Endothelial cell of umbilical vein (primary cell): Measurements from ENCODE around the gene ABL1. TPM values are rescaled to one million over a fixed set of nuclear protein-coding genes. Genes with fewer than 3 reads are reported as not detected.

Source experiments
- BruUV-seq: library from RNA; stranded (reverse); fragments of 400-500 nt; replicated peaks from 2 replicates; lab custom pipeline; 2021; lab: Mats Ljungman, UMichigan
- CTCF ChIA-PET: fragments of 300-600, 350-600 bp; sonication (Branson Sonifier 250); formaldehyde crosslinking; loops from one replicate; lab custom pipeline; 2021; ENCODE audit warnings: antibody characterized with exemption, inconsistent platforms; lab: Charles Lee
- POLR2A ChIA-PET: fragments of 300-600, 350-600 bp; sonication (Branson Sonifier 250); formaldehyde crosslinking; loops from one replicate; lab custom pipeline; 2021; ENCODE audit warnings: antibody characterized with exemption, inconsistent platforms; lab: Charles Lee
- DNase-seq: peaks from one replicate; pipeline ENCODE4 v3.0.0-alpha.2; 2011; ENCODE audit warnings: low read depth, low spot score
- FAIRE-seq: peaks from 2 replicates; lab custom pipeline; 2011; peaks lifted over from hg19 to GRCh38; lab: Jason Lieb, UNC
- H2AFZ ChIP-seq: 2 replicates; pipeline ENCODE4 v1.6.0; 2012; ENCODE audit warnings: low read depth, low read length, control low read depth, inconsistent platforms
- H3K27ac ChIP-seq: 2 replicates; pipeline ENCODE4 v1.5.1; 2011; ENCODE audit warnings: low read depth, mild to moderate bottlenecking, control low read depth, low read length, moderate library complexity; ENCODE audit not compliant: insufficient read depth
- H3K27me3 ChIP-seq, 2 experiments: 2 replicates each; pipeline versions ENCODE4 v1.6.0 to v1.6.1; 2011; ENCODE audit warnings: low read length in 2 of 2, mixed read lengths in 1 of 2; ENCODE audit not compliant: control insufficient read depth in 2 of 2, insufficient read depth in 2 of 2
- H3K36me3 ChIP-seq, 2 experiments: 2 replicates in 1 of 2; 3 replicates in 1 of 2; pipeline ENCODE4 v1.5.1; 2011; ENCODE audit warnings: low read length in 2 of 2, mild to moderate bottlenecking in 1 of 2, moderate library complexity in 1 of 2; ENCODE audit not compliant: control insufficient read depth in 2 of 2, insufficient read depth in 2 of 2; ENCODE audit errors: extremely low read depth in 1 of 2
- H3K4me1 ChIP-seq: 3 replicates; pipeline ENCODE4 v1.5.1; 2011; ENCODE audit warnings: mild to moderate bottlenecking, low read length; ENCODE audit not compliant: control insufficient read depth, insufficient read depth; ENCODE audit errors: extremely low read depth
- H3K4me2 ChIP-seq: 2 replicates; pipeline ENCODE4 v1.6.1; 2011; ENCODE audit warnings: low read length, control low read depth, mixed read lengths; ENCODE audit not compliant: insufficient read depth
- H3K4me3 ChIP-seq, 3 experiments: fragments of 200-600 bp in 1 of 3; sonication (generic), shearing (Covaris generic) in 1 of 3; replicated peaks in 1 of 3; 2 replicates each; pipeline ENCODE4 v1.5.1; 2011 to 2016; ENCODE audit warnings: control low read depth in 3 of 3, low read length in 3 of 3, mild to moderate bottlenecking in 2 of 3, inconsistent platforms in 1 of 3, low read depth in 1 of 3, moderate library complexity in 1 of 3; ENCODE audit not compliant: insufficient read depth in 1 of 3
- H3K79me2 ChIP-seq: 2 replicates; pipeline ENCODE4 v1.6.0; 2012; ENCODE audit warnings: low read length, inconsistent platforms; ENCODE audit not compliant: control insufficient read depth, insufficient read depth
- H3K9ac ChIP-seq: replicated peaks from 2 replicates; pipeline ENCODE3; 2011; ENCODE audit warnings: low read length, control low read depth; ENCODE audit not compliant: insufficient read depth; ENCODE audit errors: extremely low read depth
- H3K9me1 ChIP-seq: replicated peaks from 3 replicates; pipeline ENCODE4 v1.6.0; 2011; ENCODE audit warnings: mild to moderate bottlenecking, low read length; ENCODE audit not compliant: control insufficient read depth, insufficient read depth; ENCODE audit errors: extremely low read depth
- H3K9me3 ChIP-seq: replicated peaks from 2 replicates; pipeline ENCODE4 v1.5.1; 2012; ENCODE audit warnings: low read length, inconsistent platforms; ENCODE audit not compliant: control insufficient read depth, insufficient read depth
- H4K20me1 ChIP-seq: replicated peaks from 2 replicates; pipeline ENCODE3; 2011; ENCODE audit warnings: mild to moderate bottlenecking, low read length; ENCODE audit not compliant: control insufficient read depth, insufficient read depth; ENCODE audit errors: extremely low read depth
- CTCF ChIP-seq, 2 donors: IDR thresholded peaks; 1 replicate in 1 of 2; 2 replicates in 1 of 2; pipeline ENCODE4 v1.5.1; 2011; ENCODE audit warnings: low read length in 2 of 2, mild to moderate bottlenecking in 2 of 2, moderate library complexity in 2 of 2, control low read depth in 1 of 2, inconsistent platforms in 1 of 2, low read depth in 1 of 2; ENCODE audit not compliant: insufficient read depth in 1 of 2; ENCODE audit errors: extremely low read depth in 1 of 2
- EZH2 ChIP-seq: IDR thresholded peaks from 2 replicates; pipeline ENCODE4 v1.6.1; 2012; ENCODE audit warnings: borderline replicate concordance, low read depth, mild to moderate bottlenecking, moderate library complexity, low read length, inconsistent platforms; ENCODE audit not compliant: severe bottlenecking
- FOS ChIP-seq: IDR thresholded peaks from 2 replicates; pipeline ENCODE4 v1.6.1; 2011; ENCODE audit warnings: mild to moderate bottlenecking, low read length, moderate library complexity, borderline replicate concordance; ENCODE audit not compliant: insufficient read depth
- JUN ChIP-seq: IDR thresholded peaks from 2 replicates; pipeline ENCODE4 v1.6.1; 2011; ENCODE audit warnings: borderline replicate concordance, low read depth; ENCODE audit not compliant: insufficient read length, insufficient read depth
- MAX ChIP-seq: IDR thresholded peaks from 2 replicates; pipeline ENCODE4 v1.6.1; 2011; ENCODE audit not compliant: insufficient read depth, insufficient read length
- MYC ChIP-seq: IDR thresholded peaks from one replicate; pipeline ENCODE4 v1.6.1; 2011; ENCODE audit warnings: mild to moderate bottlenecking, low read depth, low read length
- POLR2A ChIP-seq: IDR thresholded peaks from 2 replicates; pipeline ENCODE4 v1.6.1; 2012; ENCODE audit warnings: low read depth, mild to moderate bottlenecking, control low read depth, low read length
- POLR2AphosphoS5 ChIP-seq: IDR thresholded peaks from 2 replicates; pipeline ENCODE4 v1.6.1; 2012; ENCODE audit warnings: low read depth, mild to moderate bottlenecking, control low read depth, low read length, moderate library complexity; ENCODE audit not compliant: insufficient read depth
- dilution Hi-C: fragments of 300-500 bp; cut with MboI; formaldehyde crosslinking; loops from one replicate; pipeline ENCODE4 v1.15.0; 2019; ENCODE audit warnings: low sequenced_read_pairs; ENCODE audit not compliant: extremely low pct_ligation_motif_present
- intact Hi-C: fragments of 100-400 bp; cut with micrococcal nuclease; formaldehyde crosslinking; loops from one replicate; pipeline ENCODE4 v1.10.0; 2022
- polyA plus RNA-seq, 4 experiments: library from polyadenylated mRNA; depleted of rRNA in 3 of 4; stranded (reverse) in 3 of 4; unstranded in 1 of 4; fragments of >200 nt; gene quantifications; 2 replicates each; pipeline versions ENCODE4 v1.2.1 to v1.2.3, GENCODE V29; 2011 to 2012; ENCODE audit warnings: missing spikeins in 1 of 4
- total RNA-seq: library from RNA; stranded (reverse); gene quantifications from 2 replicates; pipeline ENCODE4 v1.2.3, GENCODE V29; 2021

Gene ABL1
- total and polyA plus RNA-seq, 2 donors (not counting 3 experiments of a cell fraction or from before 2014, with no cell fraction given) = 32.1 to 87.1 TPM

- intact Hi-C loops = no loop called here
- CTCF ChIA-PET = interaction anchor here (1.0 to 1.7 kb wide), 5 partner anchors 52 to 221 kb away, joined by 3 to 5 read pairs (median 4); no protein-coding TSS in a partner anchor
- H3K4me1 ChIP-seq = no peaks in the 10 kb centered on the region
- POLR2A ChIA-PET = no interaction called here
- TF ChIP-seq EZH2 (no peak), CTCF (IDR thresholded peaks at IDR 0.05; ENCODE audit: extremely low read depth in 1 of 2, insufficient read depth in 1 of 2, low read depth in 1 of 2, low read length in 2 of 2) (no peak), MAX (no peak), FOS (no peak), POLR2A (no peak), POLR2AphosphoS5 (no peak), JUN (no peak), MYC (no peak)
- no peaks in the 10 kb centered on the region for H3K36me3 ChIP-seq
- no peak overlapping the region for H3K9ac ChIP-seq
- no peaks in the 10 kb centered on the region for H4K20me1 ChIP-seq
- no peaks in the 10 kb centered on the region for H3K9me3 ChIP-seq
- H3K79me2 ChIP-seq = no peaks in the 10 kb centered on the region
- BruUV-seq = no TSS peak
- no peak overlapping the region for H3K4me2 ChIP-seq
- dilution Hi-C loops = no loop called here
- H2AFZ ChIP-seq = no peak overlapping the region
- FAIRE-seq (no peak), DNase-seq (no peak)
- peaks cover 0 to 7% of the 10 kb centered on the region in 2 experiments for H3K27me3 ChIP-seq
- no peaks in the 10 kb centered on the region for H3K9me1 ChIP-seq
- no peak overlapping the region for H3K27ac ChIP-seq
- no peak overlapping the region for H3K4me3 ChIP-seq
These were observed 87.2 kb downstream of the ABL1 start for GRCh38 chr9:130921989-130922892.
